ENCODE data around the gene MYO1D. TPM values are rescaled to one million over a fixed set of nuclear protein-coding genes. Genes with fewer than 3 reads are reported as not detected.
"Not testable (repeated sequence)": the region's sequence is repeated elsewhere in the genome, so short reads cannot be mapped to it uniquely, and the experiment has no call there.

The MYO1D gene
- total RNA-seq, 1 donor from 2014 or later = 36.9 TPM

GRCh38 chr17:32894245-32894644 is 17.3 kb upstream of the MYO1D start:
- H3K36me3 Mint-ChIP-seq (ENCODE audit: insufficient read depth) = no peaks in the 10 kb centered on the region

GRCh38 chr17:32887410-32887809 is 10.5 kb upstream of the MYO1D start:
- not testable (repeated sequence) for H3K4me3 Mint-ChIP-seq (ENCODE audit: low read depth); H3K9me3 Mint-ChIP-seq (ENCODE audit: low read depth); H3K27ac Mint-ChIP-seq; H3K36me3 Mint-ChIP-seq (ENCODE audit: insufficient read depth); H3K4me1 Mint-ChIP-seq (ENCODE audit: low read depth); H3K27me3 Mint-ChIP-seq; DNase-seq (ENCODE audit: low spot score, unreplicated experiment)

More at GRCh38 chr17:32894245-32894644, 17.3 kb upstream of the MYO1D start:
- Mint-ChIP-seq H3K4me1 (ENCODE audit: low read depth) (peaks cover 6% of the 10 kb centered on the region), H3K27me3 (no peaks in the 10 kb centered on the region), H3K9me3 (ENCODE audit: low read depth) (no peaks in the 10 kb centered on the region), H3K27ac (no peak overlapping the region), H3K4me3 (ENCODE audit: low read depth) (no peak overlapping the region)
- TF ChIP-seq, protein P1, sequence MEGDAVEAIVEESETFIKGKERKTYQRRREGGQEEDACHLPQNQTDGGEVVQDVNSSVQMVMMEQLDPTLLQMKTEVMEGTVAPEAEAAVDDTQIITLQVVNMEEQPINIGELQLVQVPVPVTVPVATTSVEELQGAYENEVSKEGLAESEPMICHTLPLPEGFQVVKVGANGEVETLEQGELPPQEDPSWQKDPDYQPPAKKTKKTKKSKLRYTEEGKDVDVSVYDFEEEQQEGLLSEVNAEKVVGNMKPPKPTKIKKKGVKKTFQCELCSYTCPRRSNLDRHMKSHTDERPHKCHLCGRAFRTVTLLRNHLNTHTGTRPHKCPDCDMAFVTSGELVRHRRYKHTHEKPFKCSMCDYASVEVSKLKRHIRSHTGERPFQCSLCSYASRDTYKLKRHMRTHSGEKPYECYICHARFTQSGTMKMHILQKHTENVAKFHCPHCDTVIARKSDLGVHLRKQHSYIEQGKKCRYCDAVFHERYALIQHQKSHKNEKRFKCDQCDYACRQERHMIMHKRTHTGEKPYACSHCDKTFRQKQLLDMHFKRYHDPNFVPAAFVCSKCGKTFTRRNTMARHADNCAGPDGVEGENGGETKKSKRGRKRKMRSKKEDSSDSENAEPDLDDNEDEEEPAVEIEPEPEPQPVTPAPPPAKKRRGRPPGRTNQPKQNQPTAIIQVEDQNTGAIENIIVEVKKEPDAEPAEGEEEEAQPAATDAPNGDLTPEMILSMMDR (IDR thresholded peaks at IDR 0.05; ENCODE audit: unreplicated experiment) = no peak
- no peak for DNase-seq (ENCODE audit: low spot score, unreplicated experiment)

DNA sequence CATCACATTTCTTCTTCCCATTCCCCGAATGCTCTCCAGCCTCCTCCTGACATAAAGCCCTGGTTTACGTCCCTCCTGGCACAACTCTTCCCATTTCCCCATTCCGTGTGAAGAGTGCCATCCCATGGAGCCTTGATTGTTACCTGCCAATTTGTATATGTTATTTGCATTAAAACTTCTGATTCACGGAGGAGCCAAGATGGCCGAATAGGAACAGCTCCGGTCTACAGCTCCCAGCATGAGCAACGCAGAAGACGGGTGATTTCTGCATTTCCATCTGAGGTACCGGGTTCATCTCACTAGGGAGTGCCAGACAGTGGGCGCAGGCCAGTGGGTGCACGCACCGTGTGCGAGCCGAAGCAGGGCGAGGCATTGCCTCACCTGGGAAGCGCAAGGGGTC is 10.0 kb upstream of the MYO1D start:
- not testable (repeated sequence) for H3K27me3 Mint-ChIP-seq; H3K4me1 Mint-ChIP-seq (ENCODE audit: low read depth); H3K4me3 Mint-ChIP-seq (ENCODE audit: low read depth); DNase-seq (ENCODE audit: low spot score, unreplicated experiment); H3K9me3 Mint-ChIP-seq (ENCODE audit: low read depth); H3K27ac Mint-ChIP-seq; H3K36me3 Mint-ChIP-seq (ENCODE audit: insufficient read depth)

- Mint-ChIP-seq H3K27ac (no peak overlapping the region), H3K9me3 (ENCODE audit: low read depth) (no peaks in the 10 kb centered on the region), H3K4me1 (ENCODE audit: low read depth) (no peaks in the 10 kb centered on the region), H3K27me3 (peaks cover 3% of the 10 kb centered on the region), H3K36me3 (ENCODE audit: insufficient read depth) (no peaks in the 10 kb centered on the region), H3K4me3 (ENCODE audit: low read depth) (no peak overlapping the region)
- DNase-seq (ENCODE audit: low spot score, unreplicated experiment) = no peak
- TF ChIP-seq, protein P1 (IDR thresholded peaks at IDR 0.05; ENCODE audit: unreplicated experiment) = no peak
These were observed 5.8 kb upstream of the MYO1D start for GRCh38 chr17:32882734-32883133.

DNA sequence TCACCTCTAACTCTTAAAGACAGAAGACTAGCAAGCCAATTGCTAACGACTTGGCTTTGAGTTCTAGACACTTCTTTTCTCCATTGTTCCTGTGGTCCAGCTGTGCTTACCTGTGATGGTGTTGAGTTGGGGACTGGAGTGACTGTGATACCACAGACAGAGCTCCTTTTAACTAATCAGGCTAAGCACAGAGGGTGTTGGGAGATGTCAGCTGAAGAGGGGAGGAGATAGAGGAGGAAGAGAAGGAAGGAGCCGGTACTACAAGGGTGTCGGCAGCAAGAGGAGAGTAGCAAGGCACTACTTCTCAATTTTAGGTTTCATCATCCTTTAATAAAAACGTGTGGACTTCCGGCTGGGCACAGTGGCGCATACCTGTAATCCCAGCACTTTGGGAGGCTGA is 5.1 kb upstream of the MYO1D start:
- Mint-ChIP-seq H3K9me3 (ENCODE audit: low read depth) (no peaks in the 10 kb centered on the region), H3K36me3 (ENCODE audit: insufficient read depth) (no peaks in the 10 kb centered on the region), H3K27ac (no peak overlapping the region), H3K4me3 (ENCODE audit: low read depth) (no peak overlapping the region), H3K27me3 (peaks cover 3% of the 10 kb centered on the region), H3K4me1 (ENCODE audit: low read depth) (no peaks in the 10 kb centered on the region)
- TF ChIP-seq, protein P1 (IDR thresholded peaks at IDR 0.05; ENCODE audit: unreplicated experiment) = no peak
- no peak for DNase-seq (ENCODE audit: low spot score, unreplicated experiment)

DNA sequence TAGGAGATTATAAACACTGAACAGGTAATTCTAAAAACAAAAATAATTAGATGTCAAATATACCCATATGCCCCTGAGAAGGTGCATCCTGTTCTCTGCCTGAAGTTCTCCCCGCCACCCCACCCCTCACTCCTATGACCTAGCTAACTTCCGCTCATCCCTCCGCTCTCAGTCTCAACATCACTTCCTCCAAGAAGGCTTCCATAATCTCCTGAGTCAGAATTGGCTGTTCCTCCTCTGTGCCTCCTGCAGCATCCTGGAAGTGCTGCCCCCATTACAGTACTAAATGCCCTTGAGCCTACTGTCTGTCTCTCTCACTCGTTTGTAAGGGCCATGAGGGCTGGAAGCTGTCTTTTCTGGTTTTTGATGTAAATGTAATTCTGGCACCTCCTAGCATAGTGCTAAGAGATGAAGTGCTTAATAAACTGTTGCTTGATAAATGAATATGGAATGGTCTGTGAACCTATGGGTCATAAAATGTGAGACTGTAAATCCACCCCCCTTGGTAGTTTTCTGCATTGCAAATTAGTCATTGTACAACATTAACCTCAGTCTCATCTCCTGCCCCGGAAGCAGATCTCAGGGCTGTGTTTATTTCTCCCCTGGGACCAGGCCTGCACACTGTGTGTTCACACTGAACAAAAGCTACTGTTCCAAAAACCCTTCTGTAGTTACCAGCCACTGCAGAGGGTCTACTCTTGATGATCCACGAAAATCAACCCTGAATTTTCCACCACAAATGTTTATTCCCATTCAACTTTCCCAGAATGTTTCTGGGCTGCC is 3.9 kb upstream of the MYO1D start:
- no peak for DNase-seq (ENCODE audit: low spot score, unreplicated experiment)
- Mint-ChIP-seq H3K27ac (no peak overlapping the region), H3K36me3 (ENCODE audit: insufficient read depth) (no peaks in the 10 kb centered on the region), H3K4me1 (ENCODE audit: low read depth) (peaks cover 3% of the 10 kb centered on the region), H3K4me3 (ENCODE audit: low read depth) (no peak overlapping the region), H3K9me3 (ENCODE audit: low read depth) (no peaks in the 10 kb centered on the region), H3K27me3 (peaks cover 3% of the 10 kb centered on the region)
- TF ChIP-seq, protein P1 (IDR thresholded peaks at IDR 0.05; ENCODE audit: unreplicated experiment) = no peak

Data from progenitor cell of endocrine pancreas (in vitro differentiated cells).